ENCODE data around the gene EMC7. TPM values are rescaled to one million over a fixed set of nuclear protein-coding genes. Genes with fewer than 3 reads are reported as not detected.

EMC7 gene
- total and polyA plus RNA-seq, 10 of the 15 experiments (the other 5 are each of a cell fraction or from before 2014, with no cell fraction given), result 16.5 to 88.9 (median 45.0) TPM

DNA sequence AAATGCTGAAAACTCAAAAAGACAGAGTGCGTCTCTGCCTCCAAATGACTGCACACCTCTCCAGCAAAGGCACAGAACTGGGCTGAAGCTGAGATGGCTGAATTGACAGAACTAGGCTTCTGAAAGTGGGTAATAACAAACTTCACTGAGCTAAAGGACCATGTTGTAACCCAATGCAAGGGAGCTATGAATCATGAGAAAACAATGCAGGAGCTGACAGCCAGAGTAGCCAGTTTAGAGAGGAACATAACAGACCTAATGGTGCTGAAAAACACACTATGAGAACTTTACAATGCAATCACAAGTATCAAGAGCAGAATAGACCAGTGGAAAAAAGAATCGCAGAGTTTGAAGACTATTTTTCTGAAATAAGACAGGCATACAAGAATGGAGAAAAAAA, 52.5 kb downstream of the EMC7 start (continued):
- TF ChIP-seq, protein P1, sequence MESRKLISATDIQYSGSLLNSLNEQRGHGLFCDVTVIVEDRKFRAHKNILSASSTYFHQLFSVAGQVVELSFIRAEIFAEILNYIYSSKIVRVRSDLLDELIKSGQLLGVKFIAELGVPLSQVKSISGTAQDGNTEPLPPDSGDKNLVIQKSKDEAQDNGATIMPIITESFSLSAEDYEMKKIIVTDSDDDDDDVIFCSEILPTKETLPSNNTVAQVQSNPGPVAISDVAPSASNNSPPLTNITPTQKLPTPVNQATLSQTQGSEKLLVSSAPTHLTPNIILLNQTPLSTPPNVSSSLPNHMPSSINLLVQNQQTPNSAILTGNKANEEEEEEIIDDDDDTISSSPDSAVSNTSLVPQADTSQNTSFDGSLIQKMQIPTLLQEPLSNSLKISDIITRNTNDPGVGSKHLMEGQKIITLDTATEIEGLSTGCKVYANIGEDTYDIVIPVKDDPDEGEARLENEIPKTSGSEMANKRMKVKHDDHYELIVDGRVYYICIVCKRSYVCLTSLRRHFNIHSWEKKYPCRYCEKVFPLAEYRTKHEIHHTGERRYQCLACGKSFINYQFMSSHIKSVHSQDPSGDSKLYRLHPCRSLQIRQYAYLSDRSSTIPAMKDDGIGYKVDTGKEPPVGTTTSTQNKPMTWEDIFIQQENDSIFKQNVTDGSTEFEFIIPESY (IDR thresholded peaks at IDR 0.05), result no peak
- no peak for TF ChIP-seq RCOR1 (conservative IDR thresholded peaks at IDR 0.05; ENCODE audit: low read depth, low read length)

GRCh38 chr15:34047893-34048775, 53.5 kb downstream of the EMC7 start:
- FAIRE-seq, result no peak
- H3K4me3 ChIP-seq, result no peak overlapping the region
- no peak for ATAC-seq
- H3K36me3 ChIP-seq (ENCODE audit: control insufficient read depth in 2 of 2, insufficient read depth in 2 of 2, low read length in 1 of 2), result no peaks in the 10 kb centered on the region
- DNase-seq (ENCODE audit: low read depth, low spot score), result no peak
- no peak overlapping the region for H3K4me2 ChIP-seq (ENCODE audit: control insufficient read depth, insufficient read depth)
- in situ Hi-C loops (cut with MboI) (no loop called here), intact Hi-C loops (cut with micrococcal nuclease; ENCODE audit: unreplicated experiment) (no loop called here)
- ChIA-PET SMC1A (ENCODE audit: uncharacterized antibody, unreplicated experiment) (no interaction called here), POLR2A (no interaction called here), CTCF (interaction anchor here (0.8 kb wide), 1 partner anchor 194 kb away, joined by 5 read pairs; no protein-coding TSS in a partner anchor), RAD21 (ENCODE audit: unreplicated experiment) (no interaction called here)
- 39% methylated on average over 10 of the region's 10 CpGs for WGBS (ENCODE audit: insufficient coverage, insufficient replicate concordance, low lambda C conversion rate, missing lambda C conversion rate)
- no peak for TF ChIP-seq EZH2 (IDR thresholded peaks at IDR 0.05; ENCODE audit: borderline replicate concordance, control insufficient read depth, low read depth, low read length)
- TF ChIP-seq SIX5 (IDR thresholded peaks at IDR 0.05; ENCODE audit: low read depth, low read length, severe bottlenecking), result no peak
- TF ChIP-seq PML (IDR thresholded peaks at IDR 0.05; ENCODE audit: low read length), result no peak
- TF ChIP-seq RCOR1 (conservative IDR thresholded peaks at IDR 0.05; ENCODE audit: low read depth, low read length), result no peak
- no peak for TF ChIP-seq SRF (IDR thresholded peaks at IDR 0.05; ENCODE audit: low read depth in 2 of 2, low read length in 2 of 2)
- H3K27me3 ChIP-seq (replicated peaks in 1 of 2; ENCODE audit: control insufficient read depth in 2 of 2, insufficient read depth in 2 of 2, low read length in 1 of 2), result no peaks in the 10 kb centered on the region
- no peaks in the 10 kb centered on the region for H3K79me2 ChIP-seq (ENCODE audit: control insufficient read depth, insufficient read depth, low read length)
- no TSS peak for BruUV-seq (replicated peaks)
- no peaks in the 10 kb centered on the region for H4K20me1 ChIP-seq (ENCODE audit: control insufficient read depth, insufficient read depth)
- no peak overlapping the region for H3K27ac ChIP-seq (ENCODE audit: control insufficient read depth, insufficient read depth)
- H3K9me3 ChIP-seq (replicated peaks; ENCODE audit: control insufficient read depth, insufficient read depth, low read length), result no peaks in the 10 kb centered on the region; the same call in 1 of the 3 replicates
- no peaks in the 10 kb centered on the region for H3K4me1 ChIP-seq (ENCODE audit: control insufficient read depth, insufficient read depth, low read length)
- no peak overlapping the region for H2AFZ ChIP-seq (ENCODE audit: control insufficient read depth, low read depth, low read length)
- no peak overlapping the region for H3K9ac ChIP-seq (ENCODE audit: control insufficient read depth, insufficient read depth, low read length)
